ENCODE measurements around the gene PRPSAP2. TPM values are rescaled to one million over a fixed set of nuclear protein-coding genes. Genes with fewer than 3 reads are reported as not detected.
A peak's percentile ranks its signal among the peaks of the same experiment; 100 is the strongest.
"Not testable (repeated sequence)": the region's sequence is repeated elsewhere in the genome, so short reads cannot be mapped to it uniquely, and the experiment has no call there.

The PRPSAP2 gene
- total RNA-seq, 1 donor from 2014 or later, result 51.6 TPM

- no peak for DNase-seq (ENCODE audit: low spot score)
Observed at GRCh38 chr17:18944646-18945045, 86.7 kb downstream of the PRPSAP2 start.

GRCh38 chr17:18946536-18946935, 88.6 kb downstream of the PRPSAP2 start:
- DNase-seq (ENCODE audit: low spot score), result no peak

- DNase-seq (ENCODE audit: low spot score), result no peak
Observed at GRCh38 chr17:18947866-18948265, 89.9 kb downstream of the PRPSAP2 start.

- DNase-seq (ENCODE audit: low spot score), result no peak
Observed at GRCh38 chr17:18948476-18949006, 90.6 kb downstream of the PRPSAP2 start.

- no peak for DNase-seq (ENCODE audit: low spot score)
Observed at GRCh38 chr17:18949566-18949965, 91.6 kb downstream of the PRPSAP2 start.

- DNase-seq (ENCODE audit: low spot score), result no peak
Observed at GRCh38 chr17:18950346-18950745, 92.4 kb downstream of the PRPSAP2 start.

GRCh38 chr17:18950944-18951905, 93.3 kb downstream of the PRPSAP2 start:
- DNase-seq (ENCODE audit: low spot score), result peak; percentile 85

GRCh38 chr17:18951941-18952842, 94.3 kb downstream of the PRPSAP2 start, which contains the start of gene SLC5A10:
TSS of gene SLC5A10 (plus strand) at chr17:18952165. CDS start at chr17:18952206, 41 bp downstream.
- no peak for DNase-seq (ENCODE audit: low spot score)

- no peak for DNase-seq (ENCODE audit: low spot score)
Observed at GRCh38 chr17:18953231-18953728, 95.3 kb downstream of the PRPSAP2 start.

GRCh38 chr17:18954321-18954720, 96.4 kb downstream of the PRPSAP2 start:
- no peak for DNase-seq (ENCODE audit: low spot score)

GRCh38 chr17:18955009-18955408, 97.1 kb downstream of the PRPSAP2 start:
- no peak for DNase-seq (ENCODE audit: low spot score)

- DNase-seq (ENCODE audit: low spot score), result not testable (repeated sequence)
Observed at GRCh38 chr17:18956021-18956420, 98.1 kb downstream of the PRPSAP2 start.

GRCh38 chr17:18956581-18956980, 98.7 kb downstream of the PRPSAP2 start:
- DNase-seq (ENCODE audit: low spot score), result no peak

- no peak for DNase-seq (ENCODE audit: low spot score)
Observed at GRCh38 chr17:18957831-18958230, 99.9 kb downstream of the PRPSAP2 start.

GRCh38 chr17:18958611-18959010, 100.7 kb downstream of the PRPSAP2 start:
- DNase-seq (ENCODE audit: low spot score), result no peak

GRCh38 chr17:18959071-18959844, 101.3 kb downstream of the PRPSAP2 start:
- no peak for DNase-seq (ENCODE audit: low spot score)

- no peak for DNase-seq (ENCODE audit: low spot score)
Observed at GRCh38 chr17:18959845-18960240, 101.9 kb downstream of the PRPSAP2 start.

GRCh38 chr17:18960241-18960665, 102.3 kb downstream of the PRPSAP2 start:
- DNase-seq (ENCODE audit: low spot score), result no peak

GRCh38 chr17:18960803-18961511, 103.0 kb downstream of the PRPSAP2 start:
- peak; percentile 81 for DNase-seq (ENCODE audit: low spot score)
